Left cardiac atrium (tissue), 4 donors: ENCODE results near the gene NTPCR. TPM values are rescaled to one million over a fixed set of nuclear protein-coding genes. Genes with fewer than 3 reads are reported as not detected.
"Not testable (repeated sequence)": the region's sequence is repeated elsewhere in the genome, so short reads cannot be mapped to it uniquely, and the experiment has no call there.

Experiments used
- ATAC-seq, 2 donors: fragments of 200-7000 bp; cut with Tn5 transposase; one replicate each; pipeline ENCODE4 v1.9.1; 2020; ENCODE audit warnings: mild to moderate bottlenecking in 2 of 2, moderate library complexity in 2 of 2
- DNase-seq: peaks from one replicate; pipeline ENCODE4 v3.0.0-alpha.2; 2020
- intact Hi-C, 2 donors: fragments of 100-400 bp; cut with DNase I; formaldehyde crosslinking; loops; one replicate each; pipeline versions ENCODE4 v1.14.1 to v1.15.1; 2022 to 2023
- long read RNA-seq: library from polyadenylated mRNA; unstranded; transcript quantifications from one replicate; pipeline ENCODE4 v2.0.0, GENCODE V29; 2021
- total RNA-seq, 2 donors: library from RNA; stranded (reverse); fragmentation: NEBNext Ultra II Directional; extraction: Animal tissue kit (Norgen Biotek cat#: 25700); gene quantifications; one replicate each; pipeline ENCODE4 v1.2.1, GENCODE V29; 2021
- donor health status: DM: no; HTN: yes; CAD: no.
- donor health status: DM: no; HTN: yes; CAD: no; lungs with severe emphysema.
- donor health status: DM: yes; HTN: yes; CAD: no.
- donor health status: Dilated cardiomyopathy.

The NTPCR gene, protein sequence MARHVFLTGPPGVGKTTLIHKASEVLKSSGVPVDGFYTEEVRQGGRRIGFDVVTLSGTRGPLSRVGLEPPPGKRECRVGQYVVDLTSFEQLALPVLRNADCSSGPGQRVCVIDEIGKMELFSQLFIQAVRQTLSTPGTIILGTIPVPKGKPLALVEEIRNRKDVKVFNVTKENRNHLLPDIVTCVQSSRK
- total RNA-seq: 10 to 100 TPM; 46.4 to 58.4 TPM
- long read RNA-seq, full-length matches to known transcripts: 11 of 17 reads
- long read RNA-seq, partial matches to known transcripts: 1 of 17 reads
- long read RNA-seq, other reads (novel, unspliced or antisense): 5 of 17 reads

DNA sequence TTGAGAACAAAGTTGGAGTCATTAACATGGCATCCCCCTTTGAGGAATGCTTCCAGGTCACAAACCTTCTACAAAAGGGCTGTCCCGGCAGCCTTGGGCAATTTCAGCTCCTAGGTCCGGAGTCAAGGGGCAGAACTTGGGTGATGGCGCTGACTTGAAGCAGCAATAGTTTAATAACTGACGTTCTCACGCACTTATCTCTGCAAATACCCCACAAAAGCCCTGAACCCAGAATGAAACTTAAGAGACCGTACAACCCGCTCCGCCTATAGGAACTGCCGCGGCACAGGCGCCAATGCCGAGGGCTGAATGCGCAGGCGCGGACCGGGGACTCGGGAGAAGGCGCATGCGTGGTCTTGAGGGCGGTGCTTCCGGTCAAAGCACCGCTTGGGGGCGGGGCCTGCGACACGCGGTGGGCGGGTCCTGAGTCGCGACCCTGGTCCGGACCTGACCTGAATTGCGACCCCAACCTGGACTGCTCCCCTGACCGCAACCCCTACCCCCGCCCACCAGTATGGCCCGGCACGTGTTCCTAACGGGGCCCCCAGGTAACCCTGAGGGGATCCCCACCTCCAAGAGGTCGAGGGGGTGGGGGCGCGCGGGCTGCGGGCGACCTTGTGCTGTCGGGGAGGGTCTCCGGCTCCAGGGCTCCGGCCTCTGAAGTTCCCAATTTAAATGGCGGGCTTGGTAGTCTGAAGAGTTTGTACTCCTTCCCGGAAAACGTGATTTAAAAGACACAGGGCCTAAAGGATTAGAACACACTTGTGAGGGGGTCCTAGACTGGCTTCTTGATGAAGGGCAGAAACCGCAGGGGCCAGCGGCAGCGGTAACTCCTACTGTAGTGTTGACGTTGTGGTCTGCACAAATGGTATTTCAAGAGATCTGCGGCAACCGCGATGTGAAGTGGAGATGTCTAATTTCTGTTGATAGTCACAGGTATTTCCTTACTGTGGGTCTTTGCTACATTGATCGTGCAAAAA, at the start of gene NTPCR:
TSS of gene NTPCR (plus strand) at position 415 of the 980 bp plus-strand sequence. CDS start at position 515, 100 bp downstream.
- ATAC-seq (peak; percentile 94 to 96), DNase-seq (peak; percentile 95)
- intact Hi-C loops: loop anchor here (5.0 to 10.0 kb wide), 2 partner anchors 313 to 316 kb away; partner anchors contain the start of gene SIPA1L2 (in 1 of the 2)

DNA sequence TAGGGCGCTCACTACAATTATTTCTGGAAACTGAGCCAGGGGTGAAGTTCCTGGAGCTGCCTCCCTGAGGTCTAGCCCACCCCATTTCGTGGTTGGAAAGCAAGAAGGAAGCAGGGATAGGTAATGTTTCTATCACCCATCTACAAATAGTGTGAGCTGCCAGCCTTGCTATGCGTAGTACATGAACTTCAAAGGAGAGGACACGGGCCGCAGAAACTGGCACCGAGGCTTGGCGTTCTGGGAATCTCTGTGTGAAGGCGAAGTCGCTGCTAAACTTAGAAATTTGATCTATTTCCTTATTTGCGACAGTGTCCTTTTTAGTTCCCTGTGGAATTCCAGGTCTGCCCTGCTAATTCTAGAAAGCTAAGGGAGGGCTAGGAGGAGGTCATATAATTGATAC, 49.6 kb upstream of the NTPCR start:
- ATAC-seq: peak in 1 of 2 donors; percentile 13
- intact Hi-C loops: no loop called here

DNA sequence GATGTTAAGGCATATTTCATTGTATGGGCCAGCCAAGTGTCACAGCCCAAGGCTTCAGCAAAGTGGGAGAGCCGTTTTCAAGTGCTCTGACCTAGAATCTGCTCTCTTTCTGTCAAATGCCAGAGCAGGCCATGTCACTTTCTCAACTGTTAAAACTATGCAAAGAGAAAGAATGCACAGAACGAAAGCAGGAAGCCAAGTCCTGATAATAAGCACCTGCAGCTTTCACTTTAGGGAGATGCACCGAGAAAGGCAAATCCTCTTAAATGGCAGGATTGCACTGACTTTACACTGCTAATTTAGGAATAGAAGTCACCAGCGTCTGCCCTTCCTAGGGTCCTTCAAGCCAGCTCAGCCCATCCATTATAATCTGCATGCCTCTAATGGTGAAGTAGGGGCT, 49.2 kb upstream of the NTPCR start:
- ATAC-seq: no peak
- intact Hi-C loops: no loop called here

More for the DNA sequence above, 49.6 kb upstream of the NTPCR start:
- DNase-seq: no peak

DNA sequence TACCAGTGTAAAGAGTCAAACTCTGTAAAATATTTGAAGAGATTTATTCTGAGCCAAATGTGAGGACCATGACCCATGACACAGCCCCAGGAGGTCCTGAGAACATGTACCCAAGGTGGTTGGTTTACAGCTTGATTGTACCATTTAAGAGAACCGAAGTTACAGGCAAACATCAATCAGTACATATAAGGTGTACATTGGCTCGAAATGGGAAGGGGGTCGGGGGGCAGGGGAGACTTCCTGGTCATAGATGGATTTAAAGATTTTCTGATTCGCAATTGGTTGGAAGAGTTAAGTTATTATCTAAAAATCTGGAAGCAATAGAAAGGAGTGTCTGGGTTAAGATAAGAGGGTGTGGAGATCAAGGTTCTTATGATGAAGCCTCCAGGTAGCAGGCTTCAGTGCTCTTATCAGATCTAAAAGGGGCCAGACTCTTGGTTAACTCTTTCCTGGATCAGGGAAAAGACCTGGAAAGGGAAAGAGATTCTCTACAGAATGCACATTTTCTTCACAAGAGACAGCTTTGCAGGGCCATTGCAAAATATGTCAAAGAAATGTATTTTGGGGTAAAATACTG, 47.5 kb upstream of the NTPCR start:
- no peak for ATAC-seq
- intact Hi-C loops: no loop called here
- no peak for DNase-seq

More for the DNA sequence above, 49.2 kb upstream of the NTPCR start:
- no peak for DNase-seq

DNA sequence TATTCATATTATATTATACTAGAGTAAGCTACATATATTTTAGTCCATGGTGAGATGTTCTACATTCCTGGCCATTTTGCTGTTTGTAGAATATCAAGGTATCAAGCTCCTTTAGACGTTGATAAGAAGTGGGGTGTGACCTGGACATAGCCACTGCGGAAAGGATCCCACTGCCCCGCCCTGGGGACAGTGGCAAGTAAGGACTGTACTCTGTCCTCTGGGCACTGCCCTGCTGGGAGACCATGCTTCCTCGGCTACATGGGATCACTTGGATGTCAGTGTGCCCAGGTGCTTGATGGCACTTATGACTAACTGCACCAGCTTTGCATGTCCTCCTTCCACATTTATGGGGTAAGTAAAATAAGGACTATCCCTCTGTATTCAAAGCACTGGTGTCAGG, 46.3 kb upstream of the NTPCR start:
- no peak for ATAC-seq
- intact Hi-C loops: no loop called here
- no peak for DNase-seq

DNA sequence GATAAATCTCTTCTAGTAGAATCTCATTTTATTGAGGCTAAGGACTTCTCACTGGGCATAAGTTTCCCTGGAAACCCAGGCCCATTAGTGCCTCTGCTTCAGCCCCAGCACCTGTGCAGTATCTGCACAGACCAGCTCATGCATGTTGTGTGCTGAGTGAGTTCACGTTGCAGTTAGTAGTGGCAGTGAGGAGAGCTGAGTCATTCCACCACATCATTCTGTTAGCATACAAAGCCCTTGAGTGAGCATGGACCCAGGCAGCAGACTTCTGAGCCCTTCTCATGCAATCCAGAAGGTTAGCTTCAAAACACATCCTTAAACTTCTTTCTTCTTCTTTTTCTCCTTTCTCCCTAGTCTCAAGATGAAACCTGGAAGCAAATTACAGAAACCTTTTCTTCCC, 45.8 kb upstream of the NTPCR start:
- intact Hi-C loops: no loop called here
- ATAC-seq (no peak), DNase-seq (no peak)

DNA sequence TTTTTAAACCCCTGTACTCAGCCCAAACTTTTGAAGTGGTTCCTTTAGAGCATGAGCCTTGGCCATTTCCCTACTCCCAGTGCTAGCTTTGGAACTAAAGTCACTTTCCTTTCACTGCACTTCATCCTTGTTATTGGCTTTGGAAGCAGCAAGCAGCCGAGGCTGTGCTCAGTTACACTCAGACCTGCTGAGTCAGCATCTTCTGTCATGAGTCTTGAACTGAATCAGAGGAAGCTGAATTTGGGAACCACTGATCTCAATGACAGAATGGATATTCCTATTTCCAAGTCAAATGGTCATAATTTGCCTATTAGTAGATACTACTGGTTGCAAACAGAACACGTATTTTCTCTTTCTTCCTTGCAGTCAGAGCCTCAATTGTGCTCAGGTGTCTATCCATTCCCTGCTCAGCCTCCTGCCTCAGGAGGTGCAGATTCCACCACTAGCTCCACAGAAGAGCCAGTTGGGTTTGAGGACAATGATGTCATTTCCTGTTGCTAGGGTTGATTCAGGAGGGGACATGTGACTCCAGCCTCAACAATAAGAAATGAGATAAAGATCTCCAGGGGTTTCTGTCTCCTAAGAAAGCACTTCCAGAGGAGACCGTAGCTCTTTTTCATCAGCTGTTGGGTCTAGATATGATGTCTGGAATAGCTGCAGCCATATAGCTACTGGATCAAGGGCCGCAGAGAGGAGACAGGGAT, 44.9 kb upstream of the NTPCR start:
- intact Hi-C loops: no loop called here
- no peak for ATAC-seq
- DNase-seq: no peak

DNA sequence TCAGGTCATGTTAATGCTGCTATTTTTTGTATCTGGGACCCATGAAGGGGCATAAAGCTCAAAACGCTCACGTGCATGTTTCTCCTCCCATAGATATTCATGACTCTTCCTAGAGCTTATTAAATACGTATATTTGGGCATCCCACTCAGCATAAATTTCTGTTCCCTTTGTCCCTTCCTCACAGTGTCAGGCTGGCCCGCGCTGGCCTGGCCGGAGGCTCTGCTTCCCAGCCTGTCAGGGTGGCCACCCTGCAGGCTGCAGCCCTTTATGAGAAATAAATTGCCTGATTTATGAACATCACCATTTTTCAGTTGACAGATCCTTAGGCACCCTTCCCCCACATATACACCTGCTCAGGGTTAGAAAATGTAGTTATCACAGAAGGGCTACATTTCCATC, 44.0 kb upstream of the NTPCR start:
- DNase-seq (no peak), ATAC-seq (no peak)
- intact Hi-C loops: no loop called here

DNA sequence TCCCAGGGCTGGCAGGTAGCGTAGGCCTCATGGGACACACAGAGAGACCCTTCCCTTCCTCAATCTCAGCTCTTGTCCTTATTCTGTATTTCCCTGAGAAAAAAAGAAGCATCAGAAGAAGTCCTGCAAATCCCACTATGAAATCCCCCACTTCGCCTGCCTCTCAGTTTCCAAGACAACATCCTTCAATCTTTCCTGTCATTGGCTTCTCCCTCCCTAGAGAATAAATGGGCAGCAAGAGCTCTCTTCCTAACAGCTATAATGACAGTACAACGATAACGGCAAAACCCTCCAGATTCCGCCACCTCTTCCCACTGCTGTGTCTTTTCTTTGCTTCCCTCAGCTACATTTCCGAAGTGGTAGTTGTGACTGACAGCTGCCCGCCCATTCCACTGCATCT, 41.6 kb upstream of the NTPCR start:
- ATAC-seq: no peak
- intact Hi-C loops: no loop called here
- no peak for DNase-seq

DNA sequence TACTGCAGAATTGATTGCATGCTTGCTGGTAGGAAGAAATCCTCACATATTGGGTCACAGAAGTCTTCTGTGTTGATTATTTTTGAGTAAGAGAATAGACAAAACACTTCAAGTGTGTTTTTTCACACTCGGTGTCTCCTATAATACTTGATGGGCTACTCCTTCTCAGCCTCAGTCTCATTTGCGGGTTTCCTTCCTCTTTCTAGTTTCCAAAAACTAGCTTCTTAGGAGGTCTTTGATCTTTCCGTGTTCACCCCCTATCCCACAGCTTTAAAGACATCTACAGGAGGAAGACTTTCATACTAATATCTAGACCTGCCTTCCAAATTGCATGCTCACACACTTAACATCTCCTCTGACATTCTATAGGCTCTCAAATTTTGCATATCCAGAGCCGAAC, 40.7 kb upstream of the NTPCR start:
- ATAC-seq: no peak
- DNase-seq: no peak
- intact Hi-C loops: no loop called here

DNA sequence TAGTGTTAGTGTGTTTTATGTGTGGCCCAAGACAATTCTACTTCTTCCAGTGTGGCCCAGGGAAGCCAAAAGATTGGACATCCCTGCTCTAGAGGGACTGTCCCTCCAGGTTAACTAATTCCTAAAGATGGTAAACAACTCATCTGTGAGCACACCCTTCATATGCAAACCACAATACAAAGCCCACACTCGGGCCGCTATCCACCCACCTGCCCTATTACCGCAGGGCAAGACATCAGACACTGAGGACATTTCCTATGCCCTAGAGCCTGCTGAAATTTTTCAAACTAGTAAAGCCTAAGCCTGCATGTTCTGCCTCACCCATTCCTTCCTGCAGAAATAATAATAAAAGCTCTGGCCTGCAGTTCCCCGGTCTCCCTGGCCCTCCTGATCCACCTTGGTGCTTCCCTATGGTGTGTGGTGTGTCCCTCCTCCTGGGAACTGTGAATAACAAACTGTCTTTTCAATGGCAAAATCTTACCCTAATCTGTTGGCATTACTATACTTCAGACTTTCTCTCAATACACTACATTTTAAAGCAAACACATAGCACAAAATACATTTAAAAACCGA, 39.3 kb upstream of the NTPCR start:
- intact Hi-C loops: no loop called here
- no peak for DNase-seq
- no peak for ATAC-seq

DNA sequence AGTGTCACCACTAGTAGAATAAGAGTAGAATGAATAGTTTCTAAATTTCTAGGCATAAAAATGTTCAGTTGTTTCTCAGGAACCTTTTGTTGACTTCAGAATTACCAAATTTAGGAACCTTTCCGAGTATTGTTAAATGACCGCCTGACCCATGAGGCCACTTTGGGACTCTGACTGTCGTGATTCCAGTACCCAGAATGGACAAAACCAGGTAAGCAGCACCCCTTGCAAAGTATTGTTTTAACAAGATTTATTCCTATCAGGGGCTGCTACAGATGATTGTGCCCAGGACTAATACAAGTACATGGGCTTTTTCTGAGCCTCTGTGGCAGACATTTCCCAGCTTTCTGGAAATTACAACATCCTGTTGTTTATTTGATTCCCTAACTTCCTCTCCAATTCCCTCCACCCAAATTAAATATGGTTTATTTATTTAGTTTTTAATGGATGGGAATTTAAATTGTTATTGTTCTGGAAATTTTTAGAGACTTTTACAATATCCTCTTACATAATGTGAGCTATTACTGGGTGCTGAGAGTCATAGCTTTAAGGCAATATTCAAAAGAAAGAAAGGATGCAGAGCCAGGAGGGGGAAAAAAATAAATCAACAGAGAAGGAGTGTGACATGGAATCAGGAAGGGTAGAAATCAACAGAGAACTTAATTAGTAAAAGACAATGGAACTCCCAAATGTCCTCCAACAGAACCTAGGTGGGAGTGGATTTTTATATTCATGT, 37.4 kb upstream of the NTPCR start:
- intact Hi-C loops: no loop called here
- DNase-seq (no peak), ATAC-seq (no peak)

DNA sequence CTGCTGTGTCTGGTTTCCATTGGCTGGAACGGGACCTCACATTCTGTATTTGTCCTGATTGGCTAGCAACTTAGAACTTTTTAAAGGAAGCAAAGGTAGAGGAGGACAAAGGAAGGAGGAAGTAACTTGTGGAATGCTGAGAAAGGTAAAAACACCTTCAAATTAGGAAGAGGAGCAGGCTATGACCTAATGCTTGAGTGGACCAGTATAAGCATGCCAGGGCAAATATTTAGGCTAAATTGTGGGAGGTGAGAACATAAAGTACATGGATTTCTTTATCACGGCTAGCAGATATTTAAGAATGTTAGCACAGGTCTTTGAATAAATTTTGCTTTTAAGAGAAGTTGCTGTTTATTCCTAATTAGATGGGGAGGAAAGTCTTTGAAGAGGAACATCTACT, 36.1 kb upstream of the NTPCR start:
- DNase-seq, ATAC-seq, intact Hi-C loops: not testable (repeated sequence)

DNA sequence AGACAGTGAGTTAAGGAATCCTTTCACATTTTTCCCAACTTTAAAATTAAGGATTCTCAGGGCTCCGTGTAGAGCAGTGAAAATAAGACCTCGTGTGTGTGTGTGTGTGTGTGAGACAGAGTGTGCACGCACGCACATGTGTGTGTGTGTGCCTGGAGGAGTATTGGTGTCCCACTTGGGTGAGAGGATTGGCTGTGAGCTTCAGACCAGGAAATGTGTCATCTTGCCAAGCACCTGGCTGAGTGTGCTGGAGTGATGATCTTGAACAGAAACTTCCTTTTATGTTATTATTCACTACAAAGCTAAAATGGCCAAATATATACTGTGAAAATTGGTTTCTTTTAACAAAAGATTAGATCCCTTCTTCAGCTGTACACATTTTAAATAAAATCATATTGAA, 35.2 kb upstream of the NTPCR start:
- intact Hi-C loops: no loop called here
- ATAC-seq (no peak), DNase-seq (no peak)

DNA sequence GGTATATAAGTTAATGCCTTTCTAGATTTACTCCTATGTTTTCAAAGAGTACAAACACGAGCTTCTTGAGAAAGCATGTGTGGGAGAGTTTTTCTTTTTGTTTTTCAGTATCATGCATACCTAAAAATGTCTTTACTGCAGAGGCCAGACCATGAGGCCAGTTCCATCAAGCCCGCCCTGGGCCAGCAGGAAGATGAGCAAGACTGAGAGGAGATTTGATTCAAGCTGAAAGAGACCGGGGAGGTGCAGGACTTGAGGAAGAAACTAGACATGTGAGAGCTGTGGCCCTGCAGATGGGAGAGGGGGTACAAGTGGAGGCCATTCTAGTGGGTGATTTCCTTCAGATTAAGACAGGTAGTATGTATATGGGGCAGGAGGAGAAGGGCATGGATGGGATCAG, 33.4 kb upstream of the NTPCR start:
- DNase-seq: no peak
- ATAC-seq: no peak
- intact Hi-C loops: no loop called here

DNA sequence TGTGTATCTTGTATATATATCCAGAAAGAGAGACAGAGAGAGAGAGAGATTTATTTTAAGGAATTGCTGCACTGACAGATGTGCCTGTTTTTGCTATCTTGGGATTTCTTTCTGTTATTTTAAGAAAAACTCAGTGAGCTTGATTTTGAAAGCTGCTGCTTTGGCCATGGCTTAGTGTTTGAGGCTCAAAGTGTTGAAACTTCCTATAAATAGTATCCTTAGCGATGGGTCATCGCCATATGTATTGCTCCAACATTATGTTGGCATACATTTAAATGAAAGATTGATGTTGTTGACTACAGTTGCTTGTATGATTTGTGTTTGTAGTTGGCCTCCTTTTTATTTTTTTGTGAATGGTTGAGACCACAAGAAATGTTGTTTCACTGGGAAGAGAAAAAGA, 29.0 kb upstream of the NTPCR start:
- DNase-seq: no peak
- intact Hi-C loops: no loop called here
- ATAC-seq: no peak

DNA sequence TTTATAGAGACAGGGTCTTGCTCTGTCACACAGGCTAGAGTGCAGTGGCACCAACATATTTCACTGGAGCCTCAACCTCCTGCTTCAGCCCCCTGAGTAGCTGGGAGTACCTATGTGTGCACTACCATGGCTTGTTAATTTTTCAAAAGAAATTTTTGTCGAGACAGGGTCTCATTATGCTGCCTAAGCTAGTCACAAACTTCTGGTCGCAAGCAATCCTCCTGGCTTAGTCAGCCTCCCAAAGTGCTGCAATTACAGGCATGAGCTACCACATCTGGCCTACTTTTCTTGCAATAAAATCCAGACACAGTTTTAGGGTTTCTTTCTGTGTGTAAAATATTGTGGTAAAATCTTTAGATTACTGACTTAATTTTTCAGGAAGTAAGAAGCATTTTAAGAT, 27.9 kb upstream of the NTPCR start:
- ATAC-seq: no peak

DNA sequence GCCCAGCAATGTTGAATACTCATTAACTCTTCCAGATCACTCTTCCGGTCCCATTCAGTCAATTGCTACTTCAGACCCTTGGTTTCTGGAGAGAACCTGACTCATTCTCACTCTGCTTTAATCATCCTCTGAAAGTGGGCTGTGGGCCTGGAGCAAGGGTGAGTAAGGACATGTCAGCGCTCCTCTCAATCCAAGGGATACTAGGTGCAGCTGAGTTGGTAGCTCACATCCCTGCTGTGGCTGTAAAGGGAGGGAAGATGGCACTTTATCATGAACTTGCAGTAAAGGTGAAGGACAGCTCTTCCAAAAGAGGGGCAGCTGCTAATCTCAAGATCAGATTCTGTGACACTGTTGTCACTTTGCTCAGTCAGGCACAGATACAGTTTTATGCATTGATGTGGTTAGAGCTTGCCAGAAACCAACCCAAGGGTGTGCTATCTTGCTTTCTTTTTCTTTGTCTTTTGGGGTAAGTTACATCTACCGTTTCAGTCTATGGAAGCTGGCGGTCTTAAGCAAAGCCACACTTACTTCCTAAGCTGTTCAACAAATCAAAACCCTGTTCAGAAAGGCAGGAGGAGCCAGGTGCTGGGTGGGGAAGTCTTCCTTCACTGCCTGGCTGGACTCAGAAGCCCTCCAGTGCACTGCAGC, 26.5 kb upstream of the NTPCR start:
- DNase-seq (no peak), ATAC-seq (no peak)
- intact Hi-C loops: no loop called here

More for the DNA sequence above, 27.9 kb upstream of the NTPCR start:
- no peak for DNase-seq
- intact Hi-C loops: no loop called here
